ENCODE data around the gene CEP85. TPM values are rescaled to one million over a fixed set of nuclear protein-coding genes. Genes with fewer than 3 reads are reported as not detected.

The CEP85 gene
- total RNA-seq, 1 experiment from 2014 or later = 42.5 TPM

DNA sequence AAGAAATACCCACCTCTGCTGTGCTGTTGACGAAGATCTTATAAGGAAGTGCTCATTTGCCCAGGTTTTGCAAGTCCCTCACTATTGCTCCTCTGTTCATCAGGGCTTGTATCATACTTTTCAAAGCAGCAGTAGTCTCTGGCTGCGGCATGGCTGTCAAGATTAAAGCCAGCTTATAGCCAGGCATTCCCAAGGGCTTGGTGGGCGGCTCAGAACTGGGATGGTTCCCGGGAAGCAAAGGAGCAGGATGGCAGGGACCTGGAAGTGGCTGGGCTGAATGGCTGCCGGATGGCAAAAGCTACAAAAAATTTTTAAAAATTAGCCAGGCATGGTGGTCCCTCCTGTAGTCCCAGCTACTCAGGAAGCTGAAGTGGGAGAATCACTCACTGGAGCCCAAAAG is 29.2 kb downstream of the CEP85 start:
- no TSS peak for BruUV-seq (replicated peaks)
- H3K4me3 ChIP-seq = no peak overlapping the region
- H2AFZ ChIP-seq = no peak overlapping the region
- peaks cover 6% of the 10 kb centered on the region; the same call in 1 of the 2 replicates for H3F3A ChIP-seq (ENCODE audit: insufficient read depth, low read depth)
- H3K36me3 ChIP-seq (ENCODE audit: low read depth) = peaks cover 16% of the 10 kb centered on the region
- no peaks in the 10 kb centered on the region for H4K20me1 ChIP-seq (ENCODE audit: insufficient read depth)
- no peak for DNase-seq
- no peaks in the 10 kb centered on the region for H3K9me2 ChIP-seq (ENCODE audit: insufficient read depth)
- ChIA-PET CTCF (no interaction called here), POLR2A (ENCODE audit: unreplicated experiment) (no interaction called here)
- peaks cover 3% of the 10 kb centered on the region; the same call in 1 of the 2 replicates for H3K9me3 ChIP-seq (ENCODE audit: insufficient read depth, low read depth)
- intact Hi-C loops (cut with micrococcal nuclease; ENCODE audit: unreplicated experiment) = no loop called here
- no peak overlapping the region for H3K4me2 ChIP-seq
- TF ChIP-seq CTCF (conservative IDR thresholded peaks at IDR 0.05) = no peak
- TF ChIP-seq EZH2 (IDR thresholded peaks at IDR 0.05; ENCODE audit: low read depth) = no peak
- H3K27me3 ChIP-seq (ENCODE audit: insufficient read depth, low read depth) = no peaks in the 10 kb centered on the region
- no peaks in the 10 kb centered on the region for H3K4me1 ChIP-seq (replicated peaks; ENCODE audit: insufficient read depth)
- H3K79me2 ChIP-seq (ENCODE audit: low read depth) = no peaks in the 10 kb centered on the region
- no peak overlapping the region for H3K27ac ChIP-seq

- H3K27me3 ChIP-seq (ENCODE audit: insufficient read depth, low read depth) = no peaks in the 10 kb centered on the region
- CTCF ChIA-PET = no interaction called here
Measured at GRCh38 chr1:26265405-26265804, 31.4 kb downstream of the CEP85 start.

DNA sequence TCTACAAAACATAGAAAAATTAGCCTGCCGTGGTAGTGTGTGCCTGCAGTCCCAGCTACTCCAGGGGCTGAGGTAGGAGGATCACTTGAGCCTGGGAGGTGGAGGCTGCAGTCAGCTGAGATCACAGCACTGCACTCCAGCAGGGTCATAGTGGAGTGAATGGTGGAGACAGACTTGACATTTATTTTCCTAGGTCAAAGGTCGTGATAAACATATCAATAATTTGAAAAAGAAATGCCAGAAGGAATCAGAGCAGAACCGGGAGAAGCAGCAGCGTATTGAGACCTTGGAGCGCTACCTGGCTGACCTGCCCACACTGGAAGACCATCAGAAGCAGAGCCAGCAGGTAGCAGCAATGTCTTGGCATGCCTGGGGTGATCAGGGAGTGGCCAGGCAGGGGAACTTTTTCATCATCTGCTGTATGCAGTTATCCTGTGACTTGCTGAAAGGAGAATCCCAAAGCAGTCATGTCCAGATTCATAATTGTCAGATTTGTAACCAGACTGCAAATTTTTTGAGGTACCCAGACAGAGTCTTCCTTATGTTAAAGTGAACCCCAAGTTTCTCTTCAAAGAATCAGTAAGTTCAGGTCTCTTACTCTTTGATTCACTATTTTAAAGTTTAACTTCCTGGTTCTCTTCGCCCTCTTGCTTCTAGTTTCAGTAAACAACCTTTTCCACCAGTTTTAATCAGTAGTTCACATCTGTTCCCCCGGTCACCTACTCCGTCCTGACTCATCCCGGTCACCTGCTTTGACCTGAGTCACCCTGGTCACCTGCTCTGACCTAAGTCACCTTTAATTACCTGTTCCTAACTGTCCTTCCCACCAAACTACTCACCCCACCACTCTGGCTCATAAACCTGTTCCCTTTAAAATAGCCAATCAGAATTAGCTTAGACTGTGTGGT is 34.5 kb downstream of the CEP85 start:
- Histone ChIP-seq H3K79me2 (ENCODE audit: low read depth) (no peaks in the 10 kb centered on the region), H4K20me1 (ENCODE audit: insufficient read depth) (no peaks in the 10 kb centered on the region), H2AFZ (no peak overlapping the region), H3K4me3 (no peak overlapping the region), H3K4me1 (replicated peaks; ENCODE audit: insufficient read depth) (no peaks in the 10 kb centered on the region), H3K36me3 (ENCODE audit: low read depth) (peaks cover 33% of the 10 kb centered on the region), H3K27me3 (ENCODE audit: insufficient read depth, low read depth) (no peaks in the 10 kb centered on the region), H3K4me2 (no peak overlapping the region), H3K9me3 (ENCODE audit: insufficient read depth, low read depth) (peaks cover 17% of the 10 kb centered on the region; the same call in 1 of the 2 replicates), H3K9me2 (ENCODE audit: insufficient read depth) (no peaks in the 10 kb centered on the region), H3K27ac (no peak overlapping the region), H3F3A (ENCODE audit: insufficient read depth, low read depth) (0 out of 2 replicates have a peak, but pooled peaks cover 3% of the 10 kb centered on the region)
- TF ChIP-seq EZH2 (IDR thresholded peaks at IDR 0.05; ENCODE audit: low read depth) = no peak
- no peak for TF ChIP-seq CTCF (conservative IDR thresholded peaks at IDR 0.05)
- no peak for DNase-seq
- ChIA-PET POLR2A (ENCODE audit: unreplicated experiment) (no interaction called here), CTCF (no interaction called here)
- intact Hi-C loops (cut with micrococcal nuclease; ENCODE audit: unreplicated experiment) = no loop called here
- no TSS peak for BruUV-seq (replicated peaks)

More at GRCh38 chr1:26265405-26265804, 31.4 kb downstream of the CEP85 start:
- H3K4me1 ChIP-seq (replicated peaks; ENCODE audit: insufficient read depth) = no peaks in the 10 kb centered on the region
- peaks cover 6% of the 10 kb centered on the region; the same call in 1 of the 2 replicates for H3F3A ChIP-seq (ENCODE audit: insufficient read depth, low read depth)
- TF ChIP-seq EZH2 (IDR thresholded peaks at IDR 0.05; ENCODE audit: low read depth) (no peak), CTCF (conservative IDR thresholded peaks at IDR 0.05) (no peak)
- peaks cover 28% of the 10 kb centered on the region for H3K36me3 ChIP-seq (ENCODE audit: low read depth)
- intact Hi-C loops (cut with micrococcal nuclease; ENCODE audit: unreplicated experiment) = no loop called here
- no peak overlapping the region for H3K27ac ChIP-seq
- no peaks in the 10 kb centered on the region for H3K9me2 ChIP-seq (ENCODE audit: insufficient read depth)
- H3K79me2 ChIP-seq (ENCODE audit: low read depth) = no peaks in the 10 kb centered on the region
- no peaks in the 10 kb centered on the region for H4K20me1 ChIP-seq (ENCODE audit: insufficient read depth)
- H3K9me3 ChIP-seq (ENCODE audit: insufficient read depth, low read depth) = peaks cover 17% of the 10 kb centered on the region; the same call in 1 of the 2 replicates
- H2AFZ ChIP-seq = no peak overlapping the region
- BruUV-seq (replicated peaks) = no TSS peak
- POLR2A ChIA-PET (ENCODE audit: unreplicated experiment) = no interaction called here
- no peak for DNase-seq
- no peak overlapping the region for H3K4me3 ChIP-seq
- no peak overlapping the region for H3K4me2 ChIP-seq
